GM18520 (cell line): ENCODE measurements around the gene SNX30.

Source experiments
- ATAC-seq: cut with Tn5 transposase; IDR thresholded peaks from one replicate; pipeline ENCODE4 v1.9.1; 2021; ENCODE audit not compliant: unreplicated experiment

The SNX30 gene

DNA sequence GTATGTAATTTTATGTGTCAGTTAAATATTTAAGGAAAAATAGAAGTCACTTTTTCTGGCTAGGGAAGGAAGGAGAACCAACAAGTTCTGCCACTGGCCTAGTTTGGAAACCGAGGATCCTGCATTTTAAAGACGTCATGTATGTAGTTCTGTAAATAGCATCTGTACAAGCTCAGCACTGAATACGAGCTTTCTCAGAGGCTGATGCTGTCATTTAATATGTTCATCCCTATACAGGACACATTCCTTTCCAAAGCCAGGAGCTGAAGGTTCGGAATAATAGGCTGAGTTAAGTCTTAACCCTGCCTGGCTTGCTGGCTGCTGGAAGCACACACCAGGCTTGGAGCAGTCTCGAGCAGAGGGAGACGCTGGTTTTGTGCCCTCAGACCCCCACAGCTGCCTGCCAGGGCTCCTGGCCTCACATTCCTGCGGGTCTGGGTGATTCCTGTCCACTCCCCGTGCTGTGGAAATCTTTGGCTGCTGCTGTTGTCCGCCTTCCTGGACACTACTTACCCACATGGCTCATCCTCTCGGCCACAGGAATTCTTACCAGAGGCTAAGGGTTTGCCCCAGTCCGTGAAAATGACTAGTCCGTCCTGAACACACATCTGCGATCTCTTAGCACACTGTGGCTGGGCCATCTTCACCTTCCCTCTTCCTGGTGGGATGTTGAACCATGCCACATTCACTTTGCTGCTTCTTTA is 103.5 kb downstream of the SNX30 start:
- ATAC-seq, result no peak

DNA sequence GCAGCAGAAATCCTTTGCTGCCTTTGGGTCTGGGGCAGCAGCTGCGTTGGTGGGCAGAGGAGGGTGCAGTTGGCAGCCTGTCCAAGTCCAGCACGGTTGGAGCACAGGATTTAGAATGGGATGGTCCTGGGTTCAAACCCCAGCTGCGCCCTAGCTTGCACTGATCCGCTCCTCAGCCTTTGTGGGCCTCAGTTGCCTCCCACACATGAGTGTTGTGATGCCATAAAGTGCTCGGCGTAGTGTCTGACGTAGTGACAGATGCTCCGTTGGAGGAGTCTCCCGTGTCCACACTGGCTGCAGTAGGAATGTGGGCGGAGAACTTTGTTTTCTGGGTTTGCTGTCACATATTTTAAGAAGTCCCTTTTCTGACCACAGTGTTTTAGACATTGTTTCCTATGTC is 104.1 kb downstream of the SNX30 start:
- no peak for ATAC-seq

DNA sequence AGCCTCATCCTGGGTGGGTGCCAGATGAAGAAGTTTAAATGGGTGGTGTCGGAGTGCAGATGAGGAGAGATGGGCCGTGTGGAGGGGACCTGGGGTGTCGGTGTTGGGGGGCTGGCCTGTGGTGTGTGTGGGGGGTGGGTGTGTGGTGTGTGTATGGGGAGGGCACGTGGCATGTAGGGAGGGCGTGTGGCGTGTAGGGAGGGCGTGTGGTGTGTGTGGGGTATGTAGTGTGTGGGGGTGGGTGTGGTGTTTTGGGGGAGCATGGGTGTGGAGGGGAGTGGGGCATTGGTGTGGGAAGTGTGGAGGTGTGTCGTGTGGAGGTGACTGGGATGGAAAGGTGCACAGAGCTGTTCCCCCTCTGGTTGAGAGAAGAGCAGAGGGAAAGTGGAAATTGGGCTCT is 105.6 kb downstream of the SNX30 start:
- no peak for ATAC-seq

DNA sequence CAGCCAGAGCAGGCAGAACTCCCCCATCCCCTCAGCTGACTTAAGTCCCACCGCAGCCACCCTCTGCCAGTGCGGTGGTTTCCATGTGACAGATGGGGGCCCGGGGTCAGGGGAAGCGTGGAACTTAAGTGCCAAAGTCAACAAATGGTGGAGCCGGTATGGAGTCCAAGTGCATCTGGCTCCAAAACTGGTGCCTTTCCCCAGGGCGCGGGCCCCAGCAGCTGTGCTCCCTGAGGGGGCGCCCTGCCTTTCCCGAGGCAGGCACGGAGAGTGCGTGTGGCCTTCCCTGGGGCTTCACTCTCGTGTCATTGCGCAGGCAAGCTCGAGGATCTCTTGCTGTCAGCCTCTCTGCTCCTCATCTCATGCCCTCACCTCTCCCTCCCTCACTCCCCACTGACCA is 106.3 kb downstream of the SNX30 start:
- ATAC-seq, result no peak

DNA sequence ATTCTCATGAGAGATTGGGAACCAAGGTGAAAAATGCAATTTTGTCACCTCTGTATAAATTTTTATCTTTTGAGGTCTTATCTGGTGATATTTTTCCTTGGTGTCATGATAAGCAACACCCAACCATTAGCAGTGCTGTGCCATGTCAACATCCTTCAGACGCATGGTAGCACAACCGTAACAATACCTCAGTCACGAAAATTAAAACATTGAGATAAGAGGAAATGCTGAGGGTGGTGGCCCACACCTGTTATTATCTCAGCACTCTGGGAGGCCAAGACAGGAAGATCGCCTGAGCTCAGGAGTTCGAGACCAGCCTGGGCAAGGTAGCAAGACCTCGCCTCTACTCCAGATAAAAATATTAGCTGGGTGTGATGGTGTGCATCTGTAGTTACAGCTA is 107.4 kb downstream of the SNX30 start:
- no peak for ATAC-seq

DNA sequence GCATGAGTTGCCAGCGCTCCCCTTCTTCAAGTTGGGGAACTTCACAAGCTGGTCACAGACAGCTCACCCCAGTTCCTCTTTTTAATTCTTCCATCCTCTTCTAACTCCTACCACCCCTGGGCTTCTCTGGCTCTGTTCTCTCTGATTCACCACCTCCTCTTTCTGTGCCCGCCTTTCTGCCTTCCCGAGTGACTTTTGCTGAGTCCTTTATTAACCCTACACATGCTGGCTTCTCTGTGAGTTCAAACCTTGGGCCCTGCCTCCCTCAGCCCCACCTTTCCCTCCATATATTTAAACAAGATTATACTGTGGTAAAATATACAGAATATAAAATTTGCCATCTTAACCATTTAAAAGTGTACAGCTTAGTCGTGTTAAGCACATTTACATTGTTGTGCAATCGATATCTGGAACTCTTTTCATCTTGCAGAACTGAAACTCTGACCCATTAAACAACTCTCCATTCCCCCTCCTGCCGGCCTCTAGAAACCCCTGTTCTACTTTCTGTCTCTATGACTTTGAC is 108.1 kb downstream of the SNX30 start:
- no peak for ATAC-seq

DNA sequence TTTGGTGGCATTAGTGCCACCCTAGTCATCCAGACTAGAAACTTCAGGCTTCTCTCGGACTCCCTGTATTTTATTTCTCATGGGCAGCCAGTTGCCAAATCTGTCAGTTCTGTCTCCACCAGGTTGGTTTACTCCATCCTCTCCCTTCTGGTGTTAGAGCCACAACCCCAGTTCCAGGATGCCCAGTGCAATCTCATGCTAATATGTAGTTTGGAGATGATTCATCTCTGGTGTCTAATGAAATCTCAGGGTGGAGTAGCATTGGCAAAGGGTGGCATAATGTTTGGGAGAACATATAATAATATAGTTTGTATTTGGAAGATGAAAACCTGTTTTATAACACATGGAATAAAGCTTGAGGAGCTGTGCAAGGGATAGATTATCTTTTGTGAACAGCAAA is 109.9 kb downstream of the SNX30 start:
- no peak for ATAC-seq

DNA sequence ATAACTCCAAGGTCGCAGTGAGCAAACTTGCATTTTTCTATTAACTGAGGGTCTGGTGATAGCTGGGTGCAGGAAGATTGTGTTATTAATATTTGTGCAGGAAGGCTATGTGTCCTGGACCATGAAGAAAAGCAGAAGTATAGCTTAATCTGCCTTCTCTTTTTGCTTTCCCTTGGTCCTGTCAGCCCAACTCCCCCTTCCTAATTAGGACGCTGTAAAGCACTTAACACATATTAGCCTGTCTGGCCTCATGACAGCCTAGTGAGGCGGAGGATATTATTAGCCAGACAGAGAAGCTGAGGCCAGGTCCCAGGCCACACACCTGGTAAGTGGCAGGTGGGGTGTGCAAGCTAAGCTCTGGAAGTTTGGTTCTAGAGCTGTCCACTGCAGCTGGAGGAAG is 110.6 kb downstream of the SNX30 start:
- ATAC-seq, result no peak

DNA sequence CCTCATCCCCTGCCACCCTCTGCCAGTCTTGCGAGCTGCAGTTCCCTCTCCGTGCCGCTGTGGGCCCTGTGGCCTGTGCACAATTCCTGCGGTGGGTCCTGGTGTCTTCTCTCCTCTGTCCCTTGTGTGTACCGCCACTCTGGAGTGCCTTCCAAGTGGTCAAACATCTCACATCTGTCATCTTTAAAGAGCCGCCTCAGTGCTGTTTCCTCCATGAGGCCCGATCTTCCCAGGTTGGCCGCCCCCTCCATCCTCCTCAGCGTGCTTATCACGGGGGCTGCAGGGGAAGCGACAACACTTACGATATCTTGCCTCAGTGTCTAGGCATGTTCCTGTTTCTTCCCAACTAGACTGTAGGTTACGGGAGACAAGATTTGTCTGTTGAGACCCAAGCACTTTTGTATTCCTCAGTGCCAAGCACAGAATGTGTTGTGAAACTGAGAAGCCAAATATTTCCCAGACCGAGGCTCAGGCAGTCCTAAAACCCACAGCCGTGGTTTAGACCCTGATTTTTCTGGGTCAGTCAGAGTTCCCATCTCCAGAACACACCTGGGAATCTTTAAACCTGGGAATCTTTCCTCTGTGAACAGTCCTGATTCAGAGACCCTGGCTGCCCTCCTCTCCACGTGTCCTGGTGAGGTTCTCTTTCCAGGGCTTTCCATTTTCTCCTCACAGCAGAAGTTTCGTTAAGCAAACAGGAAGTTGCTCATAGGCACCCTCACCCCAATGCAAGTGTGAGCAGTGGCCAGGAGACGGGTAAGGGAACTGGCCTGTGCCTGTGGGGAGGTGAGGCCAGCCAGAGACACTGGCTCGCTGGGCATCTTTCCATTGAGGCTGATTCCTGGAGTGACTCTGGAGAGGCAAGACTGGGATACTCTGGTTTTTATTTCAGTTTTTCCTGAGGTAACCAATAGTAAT is 111.3 kb downstream of the SNX30 start:
- no peak for ATAC-seq

DNA sequence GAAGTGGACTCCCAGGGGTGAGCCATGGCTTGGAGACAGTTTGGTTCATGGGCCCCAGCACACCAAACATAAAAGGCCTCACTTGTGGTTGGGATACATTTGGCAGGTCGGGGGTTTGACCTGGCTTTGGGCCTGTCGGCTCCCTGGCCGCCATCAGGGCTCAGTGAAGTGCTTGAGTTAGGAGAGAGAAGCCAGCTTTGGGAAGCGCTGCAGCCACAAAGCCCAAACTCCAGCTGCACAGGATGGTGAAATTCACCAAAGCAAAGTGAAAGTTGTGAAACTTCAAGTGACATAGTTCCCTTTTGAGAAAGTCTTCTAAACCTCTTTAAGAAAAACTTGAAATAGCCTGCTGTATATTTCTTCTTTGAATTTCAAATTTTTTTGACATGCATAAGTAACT is 112.7 kb downstream of the SNX30 start:
- ATAC-seq, result no peak

DNA sequence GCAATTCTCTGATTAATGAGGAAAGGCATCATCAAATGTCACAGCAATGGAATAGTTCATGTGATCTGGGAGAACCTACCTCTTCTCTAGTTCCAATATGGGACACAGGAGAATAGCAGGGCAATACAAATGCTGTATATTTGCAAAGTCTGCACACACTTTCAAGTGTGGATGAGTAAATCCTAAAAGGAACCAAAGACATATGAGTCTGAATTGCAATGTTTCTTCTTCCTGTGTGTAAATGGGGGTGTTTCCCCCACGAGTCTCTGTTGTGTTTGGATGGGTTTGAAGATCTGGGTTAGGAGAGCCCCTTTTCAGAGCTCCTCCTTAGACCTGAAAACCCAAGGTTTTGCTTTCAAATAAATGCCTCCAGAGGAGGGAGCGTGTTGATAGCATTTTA is 113.2 kb downstream of the SNX30 start:
- no peak for ATAC-seq

DNA sequence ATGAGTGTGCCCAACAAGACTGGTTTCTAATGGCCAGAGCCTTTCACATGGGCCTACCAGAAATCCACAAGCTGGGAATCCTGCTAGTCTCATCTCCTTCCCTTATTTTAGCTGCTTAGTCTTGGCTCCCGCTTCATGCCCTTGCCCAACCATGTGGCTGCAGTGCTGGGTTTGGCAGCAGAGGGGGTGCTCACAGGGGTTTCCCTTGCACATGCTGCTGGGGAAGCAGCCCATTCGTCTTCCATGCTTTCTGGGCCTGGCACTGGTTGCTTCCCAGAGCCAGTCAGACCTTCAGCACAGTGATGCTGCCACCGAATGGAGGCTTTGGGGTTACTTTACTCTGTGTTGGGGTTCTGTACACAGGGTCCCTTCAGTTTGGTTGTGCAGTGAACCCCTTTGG is 113.8 kb downstream of the SNX30 start:
- no peak for ATAC-seq

DNA sequence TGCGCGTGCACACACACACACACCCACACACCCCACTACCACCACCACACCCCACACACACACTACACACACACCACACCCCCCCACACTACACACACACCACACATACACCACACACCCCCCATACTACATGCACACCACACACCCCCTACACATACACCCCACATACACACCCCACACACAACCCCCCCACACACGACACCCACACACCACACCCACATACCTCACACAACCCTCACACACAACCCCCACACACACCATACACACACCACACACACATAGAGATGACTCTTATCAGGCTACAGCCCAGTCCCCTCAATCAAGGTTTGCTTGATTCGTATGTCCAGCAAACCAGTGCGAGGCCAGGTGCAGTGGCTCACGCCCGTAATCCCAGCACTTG is 114.4 kb downstream of the SNX30 start:
- ATAC-seq, result no peak

DNA sequence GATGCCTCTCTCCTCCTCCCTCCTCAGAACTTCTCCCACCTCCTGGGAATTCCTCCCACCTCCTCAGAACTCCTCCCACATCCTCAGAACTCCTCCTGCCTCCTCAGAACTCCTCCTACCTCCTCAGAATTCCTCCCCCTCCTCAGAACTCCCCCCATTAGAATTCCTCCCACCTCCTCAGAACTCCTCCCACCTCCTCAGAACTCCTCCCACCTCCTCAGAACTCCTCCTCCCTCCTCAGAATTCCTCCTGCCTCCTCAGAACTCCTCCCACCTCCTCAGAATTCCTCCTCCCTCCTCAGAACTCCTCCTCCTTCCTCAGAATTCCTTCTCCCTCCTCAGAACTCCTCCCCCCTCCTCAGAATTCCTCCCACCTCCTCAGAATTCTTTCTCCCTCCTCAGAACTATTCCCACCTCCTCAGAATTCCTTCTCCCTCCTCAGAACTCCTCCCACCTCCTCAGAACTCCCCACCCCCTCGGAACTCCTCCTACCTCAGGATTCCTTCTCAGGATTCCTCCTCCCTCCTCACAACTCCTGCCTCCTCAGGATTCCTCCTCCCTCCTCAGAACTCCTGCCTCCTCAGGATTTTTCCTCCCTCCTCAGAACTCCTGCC is 116.2 kb downstream of the SNX30 start:
- no peak for ATAC-seq

DNA sequence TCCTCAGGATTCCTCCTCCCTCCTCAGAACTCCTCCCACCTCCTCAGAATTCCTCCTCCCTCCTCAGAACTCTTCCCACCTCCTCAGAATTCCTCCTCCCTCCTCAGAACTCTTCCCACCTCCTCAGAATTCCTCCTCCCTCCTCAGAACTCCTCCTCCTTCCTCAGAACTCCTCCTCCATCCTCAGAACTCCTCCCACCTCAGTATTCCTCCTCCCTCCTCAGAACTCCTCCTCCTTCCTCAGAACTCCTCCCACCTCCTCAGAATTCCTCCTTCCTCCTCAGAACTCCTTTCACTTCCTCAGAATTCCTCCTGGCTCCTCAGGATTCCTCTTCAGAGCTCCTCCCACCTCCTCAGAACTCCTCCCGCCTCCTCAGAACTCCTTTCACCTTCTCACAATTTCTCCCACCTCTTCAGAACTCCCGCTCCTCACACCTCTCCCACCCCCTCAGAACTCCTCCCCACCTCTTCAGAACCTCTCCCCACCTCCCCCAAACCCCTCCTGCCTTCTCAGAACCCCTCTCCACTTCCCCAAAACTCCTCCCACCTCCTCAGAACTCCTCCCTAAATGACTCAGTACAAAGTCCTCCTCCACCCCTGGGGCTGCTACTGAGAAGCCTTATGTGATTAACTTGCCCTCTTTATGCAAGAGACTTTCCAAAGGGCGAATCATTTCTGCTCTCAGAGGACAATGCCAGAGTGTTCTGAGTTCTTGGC is 116.9 kb downstream of the SNX30 start:
- no peak for ATAC-seq

DNA sequence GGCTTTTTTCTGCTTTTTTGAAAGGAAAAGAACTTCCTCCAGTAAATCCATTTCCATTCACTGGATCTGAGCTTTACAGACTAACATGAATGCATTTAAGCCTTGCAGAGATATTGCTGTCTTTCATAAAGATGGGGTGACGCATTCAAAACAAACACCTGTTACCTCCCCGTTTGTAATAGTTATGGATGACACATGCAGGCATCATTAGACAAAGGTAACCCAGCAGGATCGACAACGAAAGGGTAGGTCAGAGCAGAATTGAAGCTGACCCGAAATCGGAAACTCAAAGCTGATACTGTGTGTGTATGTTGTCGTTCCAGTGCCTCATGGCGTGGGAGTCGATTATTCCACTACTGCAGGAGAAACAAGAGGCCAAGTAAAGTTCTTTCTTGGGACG is 117.9 kb downstream of the SNX30 start:
- ATAC-seq, result no peak

DNA sequence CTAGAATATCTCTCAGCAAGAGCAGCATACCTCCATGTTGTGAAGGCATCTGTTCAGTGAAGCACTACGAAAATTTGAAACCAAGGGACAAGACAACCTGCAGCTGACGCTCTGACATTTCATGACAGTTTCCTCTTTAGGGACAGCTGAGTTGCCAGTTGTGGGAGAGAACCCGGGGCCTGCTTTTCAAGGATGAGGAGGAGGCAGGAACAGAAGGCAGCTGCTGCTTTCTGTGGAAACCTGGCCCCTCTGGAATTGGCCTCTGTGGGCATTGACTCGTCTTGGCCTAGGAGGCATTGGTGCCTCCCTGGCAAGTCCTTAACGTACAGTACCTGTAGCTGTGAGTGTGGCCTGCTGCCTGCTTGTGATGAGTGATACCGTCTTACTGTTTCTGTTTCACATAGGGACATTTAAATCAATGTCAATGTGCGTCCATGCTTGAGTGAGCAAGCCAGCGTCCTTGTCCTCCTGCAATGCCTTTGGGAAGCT is 118.5 kb downstream of the SNX30 start:
- ATAC-seq, result no peak

DNA sequence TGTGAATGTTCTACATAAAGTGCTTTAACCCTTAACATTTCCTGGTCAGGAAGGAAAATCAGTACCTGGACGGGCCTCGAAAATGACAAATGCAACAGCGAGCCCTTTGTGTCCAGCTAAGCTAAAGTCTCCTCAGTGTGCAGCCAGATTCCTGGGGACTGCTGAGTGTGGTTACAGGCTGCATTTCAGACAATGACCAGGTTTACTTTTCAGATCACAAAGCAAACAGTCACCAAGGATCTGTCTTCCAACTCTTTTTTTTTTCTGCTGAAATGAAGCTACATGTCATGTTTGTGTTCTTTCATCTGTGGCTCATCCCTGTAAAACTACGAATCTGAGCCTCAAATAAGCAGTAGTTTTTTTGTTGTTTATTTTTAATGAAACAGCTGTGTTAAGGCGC is 119.4 kb downstream of the SNX30 start:
- no peak for ATAC-seq

DNA sequence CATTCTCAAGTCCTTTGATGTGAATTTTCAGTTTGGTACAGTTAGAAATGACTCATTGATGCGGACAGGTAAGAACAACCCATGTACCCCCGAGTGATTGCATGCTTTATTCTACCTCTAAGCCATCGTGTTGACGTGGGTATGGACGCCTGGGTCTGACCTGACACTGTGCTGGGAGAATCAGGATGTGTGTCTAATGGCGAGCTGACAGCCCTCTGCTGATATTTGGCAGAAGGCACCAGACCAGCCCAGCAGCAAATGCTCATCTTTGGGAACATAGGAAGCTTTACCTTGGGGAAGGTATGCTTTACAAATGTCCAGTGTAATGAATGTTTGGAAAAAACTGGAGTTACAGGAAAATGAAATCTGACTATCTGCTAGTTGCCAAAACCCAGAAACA is 120.0 kb downstream of the SNX30 start:
- ATAC-seq, result no peak

DNA sequence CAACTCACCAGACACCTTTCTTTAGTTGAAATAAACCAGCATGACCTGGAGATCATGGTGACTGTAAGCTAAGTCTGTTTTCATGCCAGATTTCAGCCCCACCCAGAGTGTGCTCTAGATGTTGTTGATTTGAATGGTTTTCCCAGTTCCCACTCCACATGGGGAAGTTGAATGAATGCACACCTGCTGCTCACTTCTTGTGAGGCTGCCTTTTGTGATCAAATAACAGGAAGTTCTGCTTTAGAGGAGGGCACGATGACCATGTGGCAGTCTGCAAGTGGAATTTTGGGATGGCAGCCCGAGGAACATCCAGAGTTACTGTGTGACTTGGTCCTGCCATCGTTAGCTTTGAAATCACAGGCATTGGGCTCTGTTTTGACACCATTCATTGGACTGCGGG is 121.5 kb downstream of the SNX30 start:
- no peak for ATAC-seq

DNA sequence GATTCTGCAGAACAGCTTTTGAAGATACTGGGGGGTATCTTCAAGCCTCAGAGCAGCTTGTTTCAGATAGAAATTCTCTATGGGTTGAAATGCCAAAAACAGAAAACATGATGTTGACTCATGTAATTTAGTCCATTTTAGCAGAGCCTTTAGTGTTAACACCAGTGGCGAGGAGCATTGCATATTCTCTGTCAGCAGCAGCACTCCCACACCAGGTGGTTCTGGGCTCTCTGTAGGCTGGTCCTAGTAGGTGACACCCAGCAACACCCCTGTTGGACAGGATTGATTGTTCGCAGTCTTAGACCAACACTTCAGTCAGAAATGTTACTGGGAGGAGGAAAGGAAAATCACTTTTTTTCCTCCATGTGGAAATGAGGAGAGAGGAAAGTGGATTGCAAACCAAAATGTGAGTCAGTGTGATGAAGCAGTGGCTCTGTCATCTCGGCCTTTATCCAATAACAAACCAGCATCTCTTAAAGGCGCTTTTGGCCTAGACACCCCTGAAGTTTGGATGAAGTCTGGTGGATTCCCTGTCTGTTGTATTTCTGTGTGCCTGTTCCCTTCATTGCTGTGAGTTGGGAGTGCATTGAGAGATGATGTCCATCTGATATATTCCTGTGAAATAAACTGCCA is 123.3 kb downstream of the SNX30 start:
- no peak for ATAC-seq
